UCSD-AML1 (cell line): ENCODE results near the gene CCDC102A.
A peak's percentile ranks its signal among the peaks of the same experiment; 100 is the strongest.

ENCODE experiments used
- DNase-seq: peaks from one replicate; lab custom pipeline; 2025; ENCODE audit not compliant: unreplicated experiment; lab: John Stamatoyannopoulos, UW

CCDC102A gene

DNA sequence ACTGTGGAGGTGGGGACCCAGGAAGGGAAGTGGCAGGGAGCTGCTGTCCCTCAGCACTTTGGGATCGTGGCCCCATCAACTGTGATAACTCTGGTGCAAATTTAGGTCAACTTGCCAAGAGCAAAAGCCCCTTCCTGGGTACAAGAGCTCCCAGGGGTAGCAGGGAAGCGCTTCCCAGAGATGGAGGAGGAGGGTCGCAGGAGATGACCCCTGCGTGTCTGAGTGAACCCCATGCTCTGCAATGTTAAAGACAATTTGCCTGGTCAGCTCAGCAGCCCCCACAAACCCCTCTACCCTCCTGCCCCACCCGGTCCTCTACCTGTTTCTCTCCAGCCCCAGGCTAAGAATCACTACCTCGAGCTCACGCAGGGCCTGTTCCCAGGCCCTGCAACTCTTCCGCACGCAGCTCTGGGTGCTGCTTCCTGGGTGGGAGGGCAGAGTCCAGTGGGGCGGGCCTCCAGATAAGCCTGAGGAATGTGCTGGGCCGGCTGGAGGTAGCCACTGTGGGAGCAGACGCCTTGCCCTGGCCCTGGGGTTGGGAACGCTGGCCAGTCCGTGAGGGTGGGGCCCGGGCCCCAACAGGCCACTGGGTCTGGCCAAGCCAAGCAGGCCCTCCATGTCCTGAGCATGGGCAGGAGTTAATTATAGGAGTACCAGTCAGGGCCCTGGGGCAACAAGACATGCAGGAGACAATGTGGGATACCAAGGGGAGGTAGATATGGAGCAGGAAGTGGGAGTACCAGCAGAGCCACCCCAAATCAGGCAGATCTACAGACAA lies 56.2 kb downstream of the CCDC102A start:
- DNase-seq = no peak

DNA sequence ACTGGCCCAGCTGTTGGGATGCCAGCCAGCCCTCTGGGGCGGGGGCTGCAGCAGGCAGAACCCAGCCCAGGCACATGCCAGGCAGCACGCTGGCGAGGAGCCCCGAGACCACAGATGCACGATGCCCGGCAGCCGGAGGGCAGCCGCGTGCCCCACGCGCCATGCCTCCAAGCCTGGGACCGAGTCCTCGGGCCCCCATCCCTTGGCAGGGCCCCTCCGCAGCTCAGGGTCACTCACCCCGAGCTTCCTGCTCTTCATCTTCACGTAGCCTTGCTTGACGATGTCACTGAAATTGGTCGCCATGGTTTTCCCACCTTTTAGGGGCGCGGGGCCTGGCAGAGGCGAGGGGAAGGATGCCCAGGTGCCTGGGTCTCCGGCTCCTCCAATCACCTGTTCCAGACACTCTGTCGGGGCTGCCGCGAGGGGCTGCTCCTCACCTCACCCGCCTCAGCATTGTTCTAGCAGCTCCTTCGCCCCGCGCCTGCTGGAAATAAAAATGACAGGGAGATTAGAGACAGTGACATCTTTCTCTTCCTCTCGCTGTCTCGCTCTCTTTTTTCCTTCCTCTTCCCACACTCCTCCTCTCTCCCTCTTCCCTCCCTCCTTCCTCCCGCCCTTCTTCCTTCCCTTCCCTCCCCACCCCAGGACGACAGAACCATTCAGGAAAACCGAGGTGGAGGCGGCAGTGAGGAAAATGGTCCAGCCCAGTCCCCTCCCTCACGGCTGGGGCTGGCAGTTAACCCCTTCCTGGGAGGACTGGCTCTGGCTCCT lies 57.0 kb downstream of the CCDC102A start:
- DNase-seq = peak; percentile 61

DNA sequence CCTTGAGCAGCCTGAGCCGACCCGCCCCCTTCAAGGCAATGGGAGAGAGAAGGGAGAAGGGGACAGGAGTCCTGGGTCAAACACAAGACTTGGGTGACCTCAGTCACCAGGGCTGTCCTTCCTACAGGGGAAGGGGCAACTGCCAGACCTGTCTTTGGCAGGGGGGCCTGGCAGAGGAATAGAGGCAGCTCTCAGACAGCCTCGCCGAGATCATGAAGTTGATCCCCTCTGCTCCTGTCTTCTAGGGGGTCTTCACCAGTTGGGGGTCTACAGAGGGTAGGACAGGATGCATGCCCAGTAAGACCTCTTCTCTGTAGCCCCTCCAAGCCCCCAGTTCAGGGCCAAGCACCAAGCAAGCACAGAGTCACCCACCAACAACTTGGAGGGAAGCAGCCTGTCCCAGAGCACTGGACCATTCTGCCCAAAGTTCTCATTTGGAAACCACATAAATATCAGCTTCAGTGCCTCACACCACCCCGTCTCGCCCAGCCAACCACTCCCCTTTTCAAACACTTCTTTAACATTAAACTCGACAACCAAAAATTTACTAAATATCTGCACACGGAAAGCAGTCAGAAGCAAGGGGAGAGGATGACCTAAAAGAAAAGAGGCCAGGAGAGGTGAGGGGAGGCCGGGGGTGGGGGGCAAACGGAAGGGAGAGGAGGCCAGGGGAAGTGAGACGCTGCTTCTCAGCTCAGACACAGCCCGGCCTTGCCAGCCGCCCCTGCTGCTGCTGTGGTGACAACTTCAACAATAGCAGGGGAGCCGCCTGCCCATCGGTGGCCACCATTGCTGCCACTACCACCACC lies 57.8 kb downstream of the CCDC102A start:
- peak; percentile 33 for DNase-seq

DNA sequence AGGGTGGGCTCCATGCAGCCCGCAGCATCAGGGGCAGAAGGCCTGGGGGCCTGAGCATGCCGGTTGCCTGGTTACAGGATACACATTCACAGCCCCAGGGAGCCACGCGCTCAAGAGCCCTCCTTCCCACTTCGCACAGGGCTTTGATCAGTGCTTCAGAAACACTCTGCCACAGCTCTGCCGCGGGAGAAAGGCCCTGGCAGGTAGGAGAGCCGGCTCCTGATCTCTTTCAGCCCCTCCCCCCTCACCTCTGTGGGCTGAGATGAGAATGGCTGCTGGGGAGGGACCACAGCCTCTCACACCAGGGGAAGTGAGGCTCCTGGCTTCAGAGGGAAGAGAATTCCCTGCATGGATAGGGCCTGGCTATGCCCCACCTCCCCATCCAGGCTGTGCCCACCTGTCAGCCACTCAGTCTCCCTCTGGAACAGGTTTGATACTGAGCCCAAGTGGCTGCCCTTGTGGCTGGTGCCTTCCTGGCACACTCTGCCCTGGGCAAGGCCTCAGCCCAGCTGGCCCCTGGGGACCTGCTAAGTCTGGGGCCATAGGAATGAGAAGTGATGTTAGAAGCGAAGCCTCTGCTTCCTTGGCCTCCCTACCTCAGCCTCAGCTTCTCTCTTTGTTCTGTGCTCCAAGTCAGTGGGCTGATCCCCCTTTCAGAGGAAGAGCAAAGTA lies 58.7 kb downstream of the CCDC102A start:
- no peak for DNase-seq

DNA sequence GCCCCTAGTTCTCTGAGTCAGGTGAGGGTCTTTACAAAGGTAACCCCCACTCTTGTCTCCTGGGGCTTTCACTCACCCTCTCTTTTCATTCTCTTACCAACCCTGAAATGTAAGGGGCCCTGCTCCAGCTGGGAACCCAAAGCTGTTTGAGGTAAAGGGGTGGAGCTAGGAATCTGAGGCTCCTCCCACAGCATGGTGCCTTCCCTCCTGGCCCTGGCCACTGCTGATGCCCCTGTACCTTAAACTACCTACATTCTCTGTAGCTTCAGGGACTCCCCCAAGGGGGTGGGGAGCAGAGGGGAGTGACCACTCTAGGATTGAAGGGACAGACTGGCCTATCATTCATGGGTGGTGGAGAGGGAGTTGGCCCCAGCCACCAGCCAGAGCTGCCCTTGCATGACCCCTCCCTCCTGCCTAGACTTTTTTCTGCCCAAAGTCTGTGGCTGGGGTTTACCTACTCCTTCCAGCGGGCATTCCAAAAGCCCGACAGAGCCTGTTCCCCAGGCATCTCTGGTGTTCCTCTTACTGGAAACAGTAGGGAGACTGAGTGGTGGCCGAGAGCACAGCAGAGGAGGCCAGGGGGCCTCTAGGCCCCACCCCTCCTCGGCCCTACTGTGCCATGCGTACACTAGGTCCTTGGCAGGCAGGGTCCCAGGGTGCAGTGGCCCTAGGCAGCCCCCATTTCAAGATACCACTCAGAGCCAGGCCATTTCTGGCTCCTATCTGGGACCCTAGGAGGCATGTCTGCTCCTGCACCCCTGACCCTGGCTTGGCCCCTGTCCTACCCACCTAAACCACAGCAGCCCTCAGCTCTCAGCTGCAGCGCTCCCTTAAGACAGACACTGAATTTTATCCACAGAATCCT lies 59.6 kb downstream of the CCDC102A start:
- DNase-seq = no peak

DNA sequence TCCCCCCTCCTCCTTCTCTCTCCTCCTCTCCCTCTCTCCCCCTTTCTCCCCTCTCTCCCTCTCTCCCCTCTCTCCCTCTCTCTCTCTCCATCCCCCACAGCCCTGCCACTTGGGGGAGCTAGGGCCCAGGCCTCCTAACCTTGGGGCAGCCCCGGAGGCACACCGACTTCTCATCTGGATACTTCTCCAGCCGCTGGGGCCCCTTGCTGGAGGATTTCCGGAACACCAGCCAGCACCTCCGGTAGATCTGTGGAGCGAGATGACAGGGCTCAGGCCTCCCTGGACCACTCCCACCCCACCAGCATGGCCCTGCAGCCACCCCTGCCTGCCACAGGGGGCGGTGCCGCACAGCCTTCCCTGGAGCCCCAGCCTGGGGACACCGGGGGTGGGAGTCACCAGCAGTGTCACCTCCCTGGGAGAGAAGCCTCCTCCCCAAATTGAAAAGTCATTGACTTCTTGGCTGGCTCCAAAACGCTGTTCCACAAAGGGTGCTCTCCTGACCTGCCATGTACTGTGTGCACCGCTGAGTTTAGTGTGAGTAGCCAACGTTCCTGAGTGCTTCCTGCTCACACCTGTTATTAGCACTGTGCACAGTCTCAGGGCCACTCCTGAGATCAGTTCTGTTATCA lies 60.5 kb downstream of the CCDC102A start:
- DNase-seq = peak; percentile 91

DNA sequence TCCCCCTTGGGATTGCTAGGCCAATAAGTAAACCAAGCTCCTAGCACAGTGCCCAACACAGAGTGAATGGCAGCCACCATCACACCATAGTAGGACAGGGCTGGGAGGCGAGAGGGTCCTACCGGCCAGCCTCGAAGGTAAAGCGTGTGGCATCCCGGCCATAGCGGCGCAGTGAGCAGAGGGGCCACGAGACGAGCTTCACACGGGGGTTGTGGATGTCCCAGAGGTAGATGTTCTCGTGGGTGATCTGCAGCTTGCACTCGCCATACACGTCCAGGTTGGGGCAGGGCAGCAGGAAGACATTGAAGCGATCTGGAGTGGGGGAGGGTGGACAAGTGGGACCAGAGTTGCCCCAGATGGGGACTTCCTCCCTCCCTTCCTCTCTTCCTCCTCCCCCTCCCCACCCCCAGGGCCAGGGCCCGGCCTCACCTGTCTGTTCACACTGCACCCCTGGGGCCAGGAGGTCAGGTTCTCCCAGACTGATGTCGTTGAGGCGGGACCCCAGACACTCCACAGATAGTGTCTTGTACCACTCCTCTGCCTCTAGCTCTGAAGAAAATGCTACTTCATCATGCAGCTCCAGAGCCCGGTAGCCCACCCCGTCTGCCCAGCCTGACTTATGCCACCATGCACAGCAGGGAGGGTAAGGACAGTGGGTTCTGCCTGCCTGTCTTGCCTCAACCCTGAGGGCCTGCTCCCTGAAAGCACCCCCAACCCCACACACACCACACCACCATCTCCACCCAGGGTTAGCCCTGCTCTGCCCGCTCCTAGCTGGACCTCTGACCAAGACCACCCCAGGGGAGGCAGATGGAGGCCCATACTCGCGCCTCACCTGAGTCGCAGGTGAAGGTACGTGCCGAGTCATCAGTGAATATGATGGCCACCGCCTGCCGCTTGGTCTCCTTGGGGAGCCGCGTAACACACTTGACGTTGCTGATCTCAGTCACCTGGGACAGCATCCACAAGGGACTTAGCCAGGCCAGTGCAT lies 61.4 kb downstream of the CCDC102A start:
- DNase-seq = no peak

DNA sequence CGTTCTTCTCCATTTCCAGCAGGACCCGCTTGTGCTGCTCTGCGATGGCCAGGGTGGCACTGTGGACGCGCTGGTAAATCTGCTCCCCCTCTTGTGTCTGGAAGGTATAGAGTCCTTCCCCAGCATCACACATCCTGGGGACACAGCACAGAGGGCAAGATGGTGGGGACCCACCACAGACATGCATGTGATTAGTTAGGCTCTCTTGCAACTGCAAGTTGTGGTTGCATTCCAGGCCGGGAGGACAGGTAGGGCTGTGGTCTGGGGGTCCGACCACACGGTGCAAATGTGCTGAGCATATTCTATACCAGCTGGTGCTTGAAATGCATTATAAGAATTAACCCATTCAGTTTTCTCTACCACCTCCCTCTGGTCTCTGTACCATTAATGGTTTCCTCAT lies 62.5 kb downstream of the CCDC102A start:
- DNase-seq = no peak

DNA sequence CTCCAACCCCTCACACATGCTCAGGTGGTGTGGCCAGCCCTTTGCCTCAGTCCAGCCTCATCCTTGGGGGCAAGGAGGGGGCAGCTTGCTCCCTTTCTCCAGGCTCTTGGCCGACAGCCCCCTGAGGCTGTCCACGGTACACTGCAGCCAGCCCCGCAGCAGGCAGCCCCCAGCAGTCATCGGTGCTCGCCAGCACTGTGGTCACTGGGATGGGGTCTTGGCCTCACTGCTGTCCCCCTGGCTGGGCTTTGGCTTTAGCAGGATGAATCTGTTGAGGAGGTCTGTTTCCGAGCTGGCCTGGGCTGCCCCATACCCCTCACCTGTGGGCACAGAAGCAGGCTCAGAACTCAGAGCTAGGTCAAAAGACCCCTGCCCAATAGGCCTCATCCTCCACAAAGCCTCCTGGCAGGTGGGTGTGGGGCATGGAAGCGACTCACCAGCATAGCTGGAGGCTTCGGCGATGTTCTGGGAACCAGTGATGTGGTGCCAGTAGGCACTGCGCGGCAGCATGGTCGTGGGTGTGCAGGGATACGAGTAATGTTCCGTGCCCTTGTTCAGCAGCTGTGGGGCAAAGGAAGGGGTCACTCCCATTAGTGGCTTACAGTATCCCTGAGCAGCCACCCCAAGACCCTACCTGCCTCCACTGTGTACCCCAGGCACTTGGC lies 63.1 kb downstream of the CCDC102A start:
- no peak for DNase-seq

DNA sequence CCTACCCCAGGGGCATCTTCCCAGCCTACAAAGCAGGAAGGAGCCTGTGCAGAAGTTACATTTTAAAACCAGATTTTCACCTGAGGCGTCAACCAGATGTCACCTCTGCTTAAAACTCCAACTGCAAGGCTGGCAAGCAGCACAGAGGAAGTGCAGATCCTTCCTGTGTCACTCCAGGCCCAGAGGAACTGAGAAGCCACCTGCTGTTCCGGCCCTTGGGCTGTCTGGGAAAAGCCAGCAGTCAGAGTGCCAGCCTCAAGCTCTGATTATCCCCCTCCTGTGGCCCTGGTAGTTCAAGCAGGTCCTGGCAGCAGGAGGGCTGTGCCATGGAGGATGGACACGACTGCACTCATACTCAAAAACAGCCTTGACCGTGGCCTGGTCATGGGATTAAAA lies 63.7 kb downstream of the CCDC102A start:
- no peak for DNase-seq

DNA sequence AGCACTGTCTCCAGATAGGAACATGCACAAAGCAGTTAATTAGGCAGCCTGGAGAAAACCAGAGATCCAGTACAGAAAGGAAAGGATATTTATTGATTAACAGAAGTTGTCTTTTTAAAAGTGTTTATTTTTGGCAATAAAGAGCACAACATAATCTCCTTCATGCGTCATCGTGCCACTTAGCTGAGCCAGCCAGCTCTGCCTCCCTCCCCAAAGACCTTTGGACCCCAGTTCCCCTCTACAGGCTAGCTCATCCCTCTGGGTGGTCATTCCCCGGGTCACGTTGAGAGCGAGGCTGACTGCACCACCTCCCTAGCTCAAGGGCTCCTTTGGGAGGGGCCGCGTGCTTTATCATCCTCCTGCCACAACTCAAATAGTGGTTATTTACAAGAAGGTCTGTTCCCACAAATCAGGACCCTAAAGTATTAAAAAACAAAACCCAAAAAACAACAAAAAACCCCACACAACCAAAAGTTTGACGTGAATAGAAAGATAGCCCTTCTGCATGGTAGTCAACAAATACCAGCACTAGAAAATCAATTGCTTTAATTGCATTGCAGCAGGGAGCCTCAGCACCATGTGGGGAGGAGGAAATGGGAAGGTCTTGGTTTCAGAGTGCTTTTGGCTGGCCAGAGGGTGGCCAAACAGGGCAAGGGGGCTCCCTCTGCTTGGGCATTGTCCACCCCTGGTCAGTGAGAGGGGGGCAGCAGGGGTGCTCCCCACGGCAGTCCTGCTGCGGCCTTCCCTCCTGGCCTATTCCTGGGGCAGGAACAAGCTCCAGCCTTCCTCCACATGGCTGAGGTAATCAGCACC lies 64.3 kb downstream of the CCDC102A start:
- DNase-seq = no peak

DNA sequence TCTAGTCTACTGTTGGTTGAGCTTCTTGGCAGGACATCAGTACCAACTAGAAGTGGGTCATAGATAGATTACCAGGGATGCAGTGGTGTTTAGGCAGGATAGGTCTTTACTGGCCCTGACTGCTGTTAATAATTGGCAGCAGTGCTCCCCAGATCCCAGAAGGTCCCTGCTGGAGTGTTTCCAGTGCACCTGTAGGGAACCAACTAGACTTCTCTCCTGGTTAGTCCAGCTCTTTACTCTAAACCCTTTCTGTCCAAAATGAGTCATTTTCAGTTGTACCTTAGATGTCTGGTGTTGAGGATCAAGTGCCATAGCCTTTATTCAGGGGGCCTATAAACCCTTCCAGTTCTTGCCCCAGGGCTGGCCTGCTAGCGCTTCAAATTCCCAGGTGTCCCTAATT lies 65.2 kb downstream of the CCDC102A start:
- no peak for DNase-seq

DNA sequence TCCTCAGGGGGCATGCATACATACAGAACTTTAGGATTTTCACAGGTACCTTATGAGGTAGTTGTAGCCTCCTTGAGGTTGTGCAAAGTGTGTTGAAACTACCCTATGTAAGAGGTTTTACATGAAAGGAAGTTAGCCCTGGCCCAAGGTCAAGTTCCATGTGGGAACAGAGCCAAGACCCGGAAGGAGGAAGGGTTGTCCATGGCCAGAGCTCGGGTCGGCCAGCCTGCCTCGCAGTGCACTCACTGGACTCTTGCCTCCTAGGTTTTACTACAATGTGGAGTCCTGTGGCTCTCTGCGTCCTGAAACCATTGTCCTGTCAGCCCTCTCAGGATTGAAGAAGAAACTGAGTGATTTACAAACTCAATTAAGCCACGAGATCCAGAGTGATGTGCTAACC lies 65.7 kb downstream of the CCDC102A start:
- no peak for DNase-seq

DNA sequence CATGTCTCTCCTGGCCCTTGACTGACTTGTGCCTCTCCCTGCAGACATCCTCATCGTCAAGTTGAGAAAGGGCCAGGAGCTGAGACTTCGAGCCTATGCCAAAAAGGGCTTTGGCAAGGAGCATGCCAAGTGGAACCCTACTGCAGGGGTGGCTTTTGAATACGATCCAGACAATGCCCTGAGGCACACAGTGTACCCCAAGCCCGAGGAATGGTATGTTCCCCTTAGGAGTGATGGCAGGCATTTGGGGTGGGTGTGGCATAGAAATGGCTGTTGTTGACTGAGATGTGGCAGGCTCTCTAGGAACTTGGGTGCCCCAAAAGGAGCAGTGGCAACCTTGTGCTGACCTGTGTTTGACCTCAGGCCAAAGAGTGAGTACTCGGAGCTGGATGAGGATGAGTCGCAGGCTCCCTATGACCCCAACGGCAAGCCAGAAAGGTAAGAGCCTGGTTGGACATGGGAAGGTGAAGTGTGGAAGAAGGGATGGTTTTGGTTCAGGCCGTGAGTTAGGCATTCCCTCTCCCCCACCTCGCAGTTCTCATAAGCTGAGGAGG lies 66.4 kb downstream of the CCDC102A start:
- DNase-seq = no peak

DNA sequence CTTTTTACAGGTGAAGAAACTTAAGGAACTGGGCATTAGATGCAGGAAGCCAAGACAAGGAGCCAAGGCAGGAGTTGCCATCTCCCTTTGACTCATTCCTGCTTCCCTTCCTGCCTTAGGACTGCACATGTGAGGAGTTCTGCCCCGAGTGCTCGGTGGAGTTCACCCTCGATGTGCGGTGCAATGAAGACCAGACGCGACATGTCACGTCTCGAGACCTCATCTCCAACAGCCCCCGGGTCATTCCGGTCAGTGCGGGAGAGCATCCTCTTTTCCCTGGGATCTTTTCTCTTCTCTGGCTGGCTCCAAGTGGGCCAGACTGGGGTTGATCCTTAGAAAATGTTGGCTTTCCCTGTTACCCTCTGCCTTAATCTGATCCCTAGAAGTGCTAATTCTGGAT lies 67.3 kb downstream of the CCDC102A start:
- no peak for DNase-seq

DNA sequence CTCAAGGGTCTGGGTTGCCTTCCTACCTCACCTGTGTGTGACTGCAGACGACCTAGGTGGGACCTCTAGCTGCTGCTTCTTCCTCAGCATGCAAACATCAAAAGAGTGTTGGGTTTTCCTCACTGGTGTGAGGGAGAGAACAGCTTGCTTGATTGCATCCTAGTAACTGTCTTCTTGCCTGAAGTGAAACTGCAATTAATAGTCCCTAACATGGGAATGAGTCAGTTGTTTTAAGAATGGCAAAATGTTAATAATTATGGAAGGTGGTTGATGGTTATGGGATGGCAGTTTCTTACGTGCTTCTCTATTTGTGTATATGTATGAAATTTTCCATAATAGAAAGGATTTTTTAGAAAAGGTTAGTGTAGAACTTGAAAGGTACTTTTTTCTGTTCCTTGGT lies 68.0 kb downstream of the CCDC102A start:
- no peak for DNase-seq

DNA sequence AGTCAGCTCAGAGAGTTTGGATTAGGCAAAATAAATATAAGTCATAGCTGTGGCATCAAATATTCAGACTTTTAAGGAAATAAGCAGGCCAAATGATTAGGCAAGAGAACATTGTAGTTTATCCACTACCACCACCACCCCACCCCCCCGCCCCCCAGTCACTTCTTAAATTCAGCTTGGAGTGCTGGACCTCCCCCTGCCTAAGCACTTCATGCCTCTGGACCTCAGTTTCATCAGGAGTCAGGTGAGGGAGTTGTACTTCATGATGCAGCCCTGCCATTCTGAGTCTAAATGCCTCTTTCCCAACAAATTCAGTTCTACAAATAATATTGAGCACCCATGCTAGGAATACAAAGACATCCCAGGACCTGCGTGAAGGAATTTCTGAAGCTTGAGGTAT lies 71.8 kb downstream of the CCDC102A start:
- no peak for DNase-seq
